Colonic mucosa (tissue), 2 donors: Measurements from ENCODE around the gene PWP2. TPM values are rescaled to one million over a fixed set of nuclear protein-coding genes. Genes with fewer than 3 reads are reported as not detected.

Experiments
- total RNA-seq, 2 donors: library from RNA; stranded (reverse); fragmentation: NEBNext Ultra II Directional in 1 of 2; extraction: Animal tissue kit (Norgen Biotek cat#: 25700) in 1 of 2; gene quantifications; one replicate each; pipeline ENCODE4 v1.2.1, GENCODE V29; 2021
- donor health status: DM: no; HTN: no; CAD: no.
- donor health status: DM: no; HTN: no; CAD: no.

Gene PWP2
- total RNA-seq, 2 donors from 2014 or later, result 2.3 to 3.1 TPM

Other genes starting within 250 kb of the PWP2 start
- gene AGPAT3, start 242.2 kb upstream of the PWP2 start, total RNA-seq, result 100 to 1,000 TPM in 1 of 2 donors, 10 to 100 TPM in 1; 82.2 to 101 TPM
- gene TRAPPC10, start 95.1 kb upstream of the PWP2 start, total RNA-seq, result 10 to 100 TPM; 46.6 to 50.2 TPM
- gene GATD3, start 26.3 kb downstream of the PWP2 start, total RNA-seq, result 10 to 100 TPM in 1 of 2 donors, 1 to 10 TPM in 1; 6.5 to 10.6 TPM
- gene ICOSLG, start 133.5 kb downstream of the PWP2 start, total RNA-seq, result 1 to 10 TPM; 4.0 to 4.9 TPM
- gene DNMT3L, start 154.5 kb downstream of the PWP2 start, total RNA-seq, result not detected
- under 1 TPM in 1 of 2 donors, not detected in 1; 0.11 TPM for gene AIRE, start 178.5 kb downstream of the PWP2 start, total RNA-seq
- 100 to 1,000 TPM; 300 to 332 TPM for gene PFKL, start 192.7 kb downstream of the PWP2 start, total RNA-seq
- 10 to 100 TPM; 19.8 to 21.4 TPM for gene CFAP410, start 232.0 kb downstream of the PWP2 start, total RNA-seq
- gene TRPM2, start 246.2 kb downstream of the PWP2 start, total RNA-seq, result 1 to 10 TPM; 2.6 to 4.2 TPM